GM12878 (cell line): ENCODE measurements around the gene MYRF. TPM values are rescaled to one million over a fixed set of nuclear protein-coding genes. Genes with fewer than 3 reads are reported as not detected.

Source experiments
- ATF7 ChIP-seq: fragments of 450-650 bp; IDR thresholded peaks from 2 replicates; pipeline ENCODE4 v1.6.1; 2016; ENCODE audit warnings: low read depth, mild to moderate bottlenecking
- STAT3 ChIP-seq: IDR thresholded peaks from 2 replicates; pipeline ENCODE4 v1.6.1; 2011; ENCODE audit warnings: low read depth, low read length, improper control_type of control experiment
- ZNF592 ChIP-seq: fragments of 450-650 bp; IDR thresholded peaks from 2 replicates; pipeline ENCODE4 v1.6.1; 2017; ENCODE audit warnings: mild to moderate bottlenecking, moderate library complexity
- polyA plus RNA-seq, 11 experiments: library from polyadenylated mRNA; depleted of rRNA in 4 of 11; unstranded in 6 of 11; stranded (reverse) in 5 of 11; fragments of >200 nt; fragmentation: Nextera tagmentation in 4 of 11; fragmentation: Illumina TruSeq in 1 of 11; extraction: Ambion mirVana in 4 of 11; extraction: Trizol in 1 of 11; gene quantifications; 1 replicate in 1 of 11; 2 replicates in 10 of 11; pipeline versions ENCODE4 v1.2.1 to v1.2.3, GENCODE V29; 2011 to 2016; ENCODE audit warnings: inconsistent platforms in 2 of 11, missing spikeins in 2 of 11, low read depth in 1 of 11
- total RNA-seq, 4 experiments: library from RNA; depleted of rRNA in 3 of 4; stranded (reverse); fragments of >200 nt in 3 of 4; fragmentation: Illumina TruSeq in 1 of 4; extraction: Trizol in 1 of 4; gene quantifications; 2 replicates each; pipeline versions ENCODE4 v1.2.1 to v1.2.3, GENCODE V29; 2013 to 2021
- TF ChIP-seq, protein P1 (sequence below): fragments of 450-650 bp; formaldehyde crosslinking; IDR thresholded peaks from 2 replicates; pipeline ENCODE4 v1.5.0; 2022; ENCODE audit warnings: mild to moderate bottlenecking, missing genetic modification characterization

Gene MYRF
- total and polyA plus RNA-seq, 10 of the 15 experiments (the other 5 are each of a cell fraction or from before 2014, with no cell fraction given): 0.27 to 15.6 (median 0.89) TPM

- TF ChIP-seq ATF7: peak; percentile 65; the same call in 1 of the 2 replicates
- TF ChIP-seq ZNF592: 0 out of 2 replicates have a peak, but pooled peaks have one; percentile 35
- no peak for TF ChIP-seq STAT3
- TF ChIP-seq, protein P1, sequence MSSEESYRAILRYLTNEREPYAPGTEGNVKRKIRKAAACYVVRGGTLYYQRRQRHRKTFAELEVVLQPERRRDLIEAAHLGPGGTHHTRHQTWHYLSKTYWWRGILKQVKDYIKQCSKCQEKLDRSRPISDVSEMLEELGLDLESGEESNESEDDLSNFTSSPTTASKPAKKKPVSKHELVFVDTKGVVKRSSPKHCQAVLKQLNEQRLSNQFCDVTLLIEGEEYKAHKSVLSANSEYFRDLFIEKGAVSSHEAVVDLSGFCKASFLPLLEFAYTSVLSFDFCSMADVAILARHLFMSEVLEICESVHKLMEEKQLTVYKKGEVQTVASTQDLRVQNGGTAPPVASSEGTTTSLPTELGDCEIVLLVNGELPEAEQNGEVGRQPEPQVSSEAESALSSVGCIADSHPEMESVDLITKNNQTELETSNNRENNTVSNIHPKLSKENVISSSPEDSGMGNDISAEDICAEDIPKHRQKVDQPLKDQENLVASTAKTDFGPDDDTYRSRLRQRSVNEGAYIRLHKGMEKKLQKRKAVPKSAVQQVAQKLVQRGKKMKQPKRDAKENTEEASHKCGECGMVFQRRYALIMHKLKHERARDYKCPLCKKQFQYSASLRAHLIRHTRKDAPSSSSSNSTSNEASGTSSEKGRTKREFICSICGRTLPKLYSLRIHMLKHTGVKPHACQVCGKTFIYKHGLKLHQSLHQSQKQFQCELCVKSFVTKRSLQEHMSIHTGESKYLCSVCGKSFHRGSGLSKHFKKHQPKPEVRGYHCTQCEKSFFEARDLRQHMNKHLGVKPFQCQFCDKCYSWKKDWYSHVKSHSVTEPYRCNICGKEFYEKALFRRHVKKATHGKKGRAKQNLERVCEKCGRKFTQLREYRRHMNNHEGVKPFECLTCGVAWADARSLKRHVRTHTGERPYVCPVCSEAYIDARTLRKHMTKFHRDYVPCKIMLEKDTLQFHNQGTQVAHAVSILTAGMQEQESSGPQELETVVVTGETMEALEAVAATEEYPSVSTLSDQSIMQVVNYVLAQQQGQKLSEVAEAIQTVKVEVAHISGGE (CRISPR knock-in tag): no peak
These were observed 4.9 kb downstream of the MYRF start (continued) for GRCh38 chr11:61757213-61757862.
